Suppressor macrophage (primary cell): Measurements from ENCODE around the gene BTRC.
"Not testable (repeated sequence)": the region's sequence is repeated elsewhere in the genome, so short reads cannot be mapped to it uniquely, and the experiment has no call there.

ENCODE experiments used
- DNase-seq, 4 experiments: peaks; one replicate each; pipeline ENCODE4 v3.0.0-alpha.2; 2020 to 2022

The BTRC gene

GRCh38 chr10:101351017-101351416 is 2.9 kb upstream of the BTRC start:
- no peak for DNase-seq

GRCh38 chr10:101351477-101351876 is 2.5 kb upstream of the BTRC start:
- DNase-seq, result no peak

GRCh38 chr10:101352857-101353256 is 1.1 kb upstream of the BTRC start:
- not testable (repeated sequence) for DNase-seq

- peak; percentile 34 to 70 (median 50) for DNase-seq
These were observed 535 bp downstream of the BTRC start for GRCh38 chr10:101354328-101355071.

- peak in 3 of 4 experiments; percentile 3 to 16 (median 14) for DNase-seq
These were observed 1.2 kb downstream of the BTRC start for GRCh38 chr10:101355072-101355706.

- DNase-seq, result no peak
These were observed 2.2 kb downstream of the BTRC start for GRCh38 chr10:101356132-101356531.

GRCh38 chr10:101357958-101358357 is 4.0 kb downstream of the BTRC start:
- DNase-seq, result no peak

- DNase-seq, result no peak
These were observed 4.8 kb downstream of the BTRC start for GRCh38 chr10:101358706-101359300.

- not testable (repeated sequence) for DNase-seq
These were observed 6.1 kb downstream of the BTRC start for GRCh38 chr10:101360090-101360489.

- DNase-seq, result not testable (repeated sequence)
These were observed 6.9 kb downstream of the BTRC start for GRCh38 chr10:101360841-101361240.

GRCh38 chr10:101363850-101364400 is 10.0 kb downstream of the BTRC start:
- peak in 2 of 4 experiments; percentile 7 to 14 for DNase-seq

- DNase-seq, result no peak
These were observed 10.8 kb downstream of the BTRC start for GRCh38 chr10:101364721-101365120.

- no peak for DNase-seq
These were observed 13.8 kb downstream of the BTRC start for GRCh38 chr10:101367569-101368453.

- no peak for DNase-seq
These were observed 19.1 kb downstream of the BTRC start for GRCh38 chr10:101373063-101373462.

GRCh38 chr10:101373993-101374392 is 20.0 kb downstream of the BTRC start:
- not testable (repeated sequence) for DNase-seq

GRCh38 chr10:101375076-101375475 is 21.1 kb downstream of the BTRC start:
- DNase-seq, result no peak

GRCh38 chr10:101379663-101380352 is 25.8 kb downstream of the BTRC start:
- no peak for DNase-seq

- peak in 2 of 4 experiments; percentile 24 to 38 for DNase-seq
These were observed 26.5 kb downstream of the BTRC start for GRCh38 chr10:101380353-101381017.

GRCh38 chr10:101385866-101386658 is 32.1 kb downstream of the BTRC start:
- DNase-seq, result no peak

- no peak for DNase-seq
These were observed 32.8 kb downstream of the BTRC start for GRCh38 chr10:101386659-101387259.
